Spleen (tissue), 7 donors: ENCODE results near the gene MFSD2B.

Experiments used
- POLR2A ChIP-seq, 3 donors: fragments of 450-650 bp; IDR thresholded peaks; one replicate each; pipeline ENCODE4 v1.5.1; 2017; ENCODE audit warnings: antibody characterized with exemption in 3 of 3, mild to moderate bottlenecking in 1 of 3
- POLR2AphosphoS5 ChIP-seq, 3 donors: sonication (generic); formaldehyde crosslinking; IDR thresholded peaks; one replicate each; pipeline ENCODE4 v1.5.1; 2017; ENCODE audit warnings: antibody characterized with exemption in 3 of 3
- TF ChIP-seq, protein P1 (sequence below), 11 experiments: fragments of 200-600 bp in 7 of 11; fragments of 450-650 bp in 4 of 11; sonication (generic) in 4 of 11; IDR thresholded peaks in 8 of 11; conservative IDR thresholded peaks in 3 of 11; 1 replicate in 7 of 11; 2 replicates in 4 of 11; pipeline versions ENCODE4 v1.4.0 to v1.8.0; 2016 to 2021; ENCODE audit warnings: antibody characterized with exemption in 11 of 11, inconsistent platforms in 4 of 11, mild to moderate bottlenecking in 1 of 11
- donor health status: DM: no; HTN: no; CAD: no; lungs with moderate emphysema.
- donor health status: DM: no; HTN: no; CAD: no.
- donor health status: DM: no; HTN: no; CAD: no.

- TF ChIP-seq POLR2A (IDR thresholded peaks at IDR 0.05) (no peak), POLR2AphosphoS5 (IDR thresholded peaks at IDR 0.05) (no peak)
- TF ChIP-seq, protein P1, sequence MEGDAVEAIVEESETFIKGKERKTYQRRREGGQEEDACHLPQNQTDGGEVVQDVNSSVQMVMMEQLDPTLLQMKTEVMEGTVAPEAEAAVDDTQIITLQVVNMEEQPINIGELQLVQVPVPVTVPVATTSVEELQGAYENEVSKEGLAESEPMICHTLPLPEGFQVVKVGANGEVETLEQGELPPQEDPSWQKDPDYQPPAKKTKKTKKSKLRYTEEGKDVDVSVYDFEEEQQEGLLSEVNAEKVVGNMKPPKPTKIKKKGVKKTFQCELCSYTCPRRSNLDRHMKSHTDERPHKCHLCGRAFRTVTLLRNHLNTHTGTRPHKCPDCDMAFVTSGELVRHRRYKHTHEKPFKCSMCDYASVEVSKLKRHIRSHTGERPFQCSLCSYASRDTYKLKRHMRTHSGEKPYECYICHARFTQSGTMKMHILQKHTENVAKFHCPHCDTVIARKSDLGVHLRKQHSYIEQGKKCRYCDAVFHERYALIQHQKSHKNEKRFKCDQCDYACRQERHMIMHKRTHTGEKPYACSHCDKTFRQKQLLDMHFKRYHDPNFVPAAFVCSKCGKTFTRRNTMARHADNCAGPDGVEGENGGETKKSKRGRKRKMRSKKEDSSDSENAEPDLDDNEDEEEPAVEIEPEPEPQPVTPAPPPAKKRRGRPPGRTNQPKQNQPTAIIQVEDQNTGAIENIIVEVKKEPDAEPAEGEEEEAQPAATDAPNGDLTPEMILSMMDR (IDR thresholded peaks at IDR 0.05 in 8 of 11, conservative IDR thresholded peaks at IDR 0.05 in 3 of 11), result no peak
Observed at GRCh38 chr2:23967846-23968245, 42.0 kb upstream of the MFSD2B start.
